HG03045 (cell line): Measurements from ENCODE around the gene KCNQ1.

ENCODE experiments used
- ATAC-seq: cut with Tn5 transposase; IDR thresholded peaks from one replicate; pipeline ENCODE4 v1.9.1; 2021; ENCODE audit warnings: mild to moderate bottlenecking, moderate library complexity; ENCODE audit not compliant: unreplicated experiment

KCNQ1 gene

GRCh38 chr11:2575591-2576051 lies 130.8 kb downstream of the KCNQ1 start:
- ATAC-seq: no peak

GRCh38 chr11:2576111-2576510 lies 131.3 kb downstream of the KCNQ1 start:
- no peak for ATAC-seq

GRCh38 chr11:2576549-2576948 lies 131.7 kb downstream of the KCNQ1 start:
- ATAC-seq: no peak

GRCh38 chr11:2577031-2577990 lies 132.5 kb downstream of the KCNQ1 start:
- ATAC-seq: no peak

GRCh38 chr11:2577991-2578928 lies 133.5 kb downstream of the KCNQ1 start:
- ATAC-seq: no peak

- ATAC-seq: no peak
These were observed 134.1 kb downstream of the KCNQ1 start for GRCh38 chr11:2578929-2579270.

- no peak for ATAC-seq
These were observed 134.7 kb downstream of the KCNQ1 start for GRCh38 chr11:2579315-2580060.

GRCh38 chr11:2580061-2580421 lies 135.2 kb downstream of the KCNQ1 start:
- ATAC-seq: no peak

GRCh38 chr11:2580571-2581001 lies 135.8 kb downstream of the KCNQ1 start:
- ATAC-seq: no peak

GRCh38 chr11:2581151-2581930 lies 136.5 kb downstream of the KCNQ1 start:
- no peak for ATAC-seq

- ATAC-seq: no peak
These were observed 137.1 kb downstream of the KCNQ1 start for GRCh38 chr11:2581931-2582350.

GRCh38 chr11:2582351-2582945 lies 137.6 kb downstream of the KCNQ1 start:
- no peak for ATAC-seq

- ATAC-seq: no peak
These were observed 138.3 kb downstream of the KCNQ1 start for GRCh38 chr11:2582946-2583604.

GRCh38 chr11:2583605-2583958 lies 138.8 kb downstream of the KCNQ1 start:
- ATAC-seq: no peak

- no peak for ATAC-seq
These were observed 139.6 kb downstream of the KCNQ1 start for GRCh38 chr11:2584434-2584811.

GRCh38 chr11:2584812-2585565 lies 140.2 kb downstream of the KCNQ1 start:
- ATAC-seq: no peak

- ATAC-seq: no peak
These were observed 140.8 kb downstream of the KCNQ1 start for GRCh38 chr11:2585566-2586086.

- no peak for ATAC-seq
These were observed 141.4 kb downstream of the KCNQ1 start for GRCh38 chr11:2586087-2586792.
